Ovary (tissue), 9 donors: ENCODE measurements around the gene GCNT2. TPM values are rescaled to one million over a fixed set of nuclear protein-coding genes. Genes with fewer than 3 reads are reported as not detected.

Experiments used
- DNase-seq, 5 donors: peaks; one replicate each; pipeline ENCODE4 v3.0.0-alpha.2; 2019 to 2020
- H3K27ac ChIP-seq, 2 donors: fragments of 200-600 bp; one replicate each; pipeline versions ENCODE4 v1.5.1 to v1.8.0; 2019 to 2022
- H3K27me3 ChIP-seq: fragments of 200-600 bp; one replicate; pipeline ENCODE4 v1.8.0; 2022
- H3K36me3 ChIP-seq: fragments of 200-600 bp; sonication (generic); one replicate; pipeline ENCODE4 v1.5.1; 2019
- H3K4me1 ChIP-seq: one replicate; pipeline ENCODE4 v1.8.1; 2013; ENCODE audit warnings: mild to moderate bottlenecking, moderate library complexity; ENCODE audit not compliant: insufficient read depth
- H3K4me3 ChIP-seq: fragments of 200-600 bp; sonication (generic); one replicate; pipeline ENCODE4 v1.5.1; 2017
- H3K9me3 ChIP-seq, 2 donors: fragments of 200-600 bp in 1 of 2; sonication (generic) in 1 of 2; one replicate each; pipeline versions ENCODE4 v1.5.1 to v1.8.1; 2013 to 2019; ENCODE audit warnings: mild to moderate bottlenecking in 1 of 2, moderate library complexity in 1 of 2
- EP300 ChIP-seq: sonication (generic); formaldehyde crosslinking; IDR thresholded peaks from one replicate; pipeline ENCODE4 v1.6.1; 2017; ENCODE audit warnings: antibody characterized with exemption
- POLR2A ChIP-seq: fragments of 450-650 bp; IDR thresholded peaks from one replicate; pipeline ENCODE4 v1.6.1; 2017; ENCODE audit warnings: antibody characterized with exemption, mild to moderate bottlenecking, moderate library complexity
- WGBS, 3 donors: extraction: QIAGEN DNeasy Blood & Tissue Kit in 1 of 3; methylation state at CpG; one replicate each; pipeline versions ENCODE4 v1.1.5 to v1.1.7; 2013 to 2017; 5-methylcytosine and 5-hydroxymethylcytosine counted together
- intact Hi-C, 4 donors: fragments of 100-400 bp; cut with DNase I; formaldehyde crosslinking; loops; one replicate each; pipeline versions ENCODE4 v1.11.0 to v1.15.1; 2022 to 2023
- polyA plus RNA-seq, 2 donors: library from polyadenylated mRNA; stranded (reverse); fragments of 200-250 nt in 1 of 2; fragments of 350-450 nt in 1 of 2; fragmentation: Illumina TruSeq in 1 of 2; extraction: RNeasy Lipid Tissue Mini Kit (QIAGEN cat#74804) in 1 of 2; gene quantifications; one replicate each; pipeline ENCODE4 v1.2.3, GENCODE V29; 2013 to 2014
- total RNA-seq, 7 donors: library from RNA; depleted of rRNA in 2 of 7; stranded (reverse); fragments of >200 nt in 2 of 7; fragmentation: NEBNext Ultra II Directional in 3 of 7; extraction: Animal tissue kit (Norgen Biotek cat#: 25700) in 3 of 7; gene quantifications; one replicate each; pipeline versions ENCODE4 v1.1.0 to v1.2.4, GENCODE V29; 2016 to 2023
- TF ChIP-seq, protein P1 (sequence below), 3 donors: fragments of 450-650 bp in 2 of 3; fragments of 200-600 bp in 1 of 3; IDR thresholded peaks; one replicate each; pipeline versions ENCODE4 v1.5.1 to v1.8.0; 2016 to 2022; ENCODE audit warnings: antibody characterized with exemption in 3 of 3, mild to moderate bottlenecking in 1 of 3
- donor health status: DM: no; HTN: no; CAD: no; lungs with moderate emphysema.
- donor health status: DM: no; HTN: no; CAD: no.
- donor health status: Bipolar disorder and iron deficiency.
- donor health status: DM: yes; HTN: yes; CAD: no.
- donor health status: DM: no; HTN: no; CAD: no.
- donor health status: DM: yes; HTN: yes; CAD: no.

Gene GCNT2
- total and polyA plus RNA-seq, 9 donors = 0.92 to 3.8 (median 1.3) TPM

DNA sequence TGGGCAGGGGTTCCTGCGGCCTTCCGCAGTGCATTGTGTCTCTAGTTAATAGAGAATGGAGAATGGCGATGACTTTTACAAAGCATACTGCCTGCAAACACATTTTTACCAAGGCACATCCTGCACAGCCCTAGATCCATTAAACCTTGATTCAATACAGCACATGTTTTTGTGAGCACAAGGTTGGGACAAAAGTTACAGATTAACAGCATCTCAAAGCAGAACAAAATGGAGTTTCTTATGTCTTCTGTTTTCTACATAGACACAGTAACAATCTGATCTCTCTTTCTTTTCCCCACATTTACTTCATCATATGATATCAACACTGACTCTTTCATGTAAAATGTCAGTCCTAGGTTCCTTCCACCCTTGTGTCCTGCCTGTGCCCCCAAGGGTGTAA is 63.5 kb downstream of the GCNT2 start:
- Histone ChIP-seq H3K27ac (no peak overlapping the region), H3K27me3 (no peaks in the 10 kb centered on the region), H3K9me3 (no peaks in the 10 kb centered on the region), H3K36me3 (no peaks in the 10 kb centered on the region), H3K4me1 (no peaks in the 10 kb centered on the region), H3K4me3 (no peak overlapping the region)
- WGBS, 3 donors = 78 to 88% (median 87%) methylated on average over 3 of the region's 3 CpGs
- intact Hi-C loops = no loop called here
- TF ChIP-seq POLR2A (no peak), EP300 (no peak)
- TF ChIP-seq, protein P1, sequence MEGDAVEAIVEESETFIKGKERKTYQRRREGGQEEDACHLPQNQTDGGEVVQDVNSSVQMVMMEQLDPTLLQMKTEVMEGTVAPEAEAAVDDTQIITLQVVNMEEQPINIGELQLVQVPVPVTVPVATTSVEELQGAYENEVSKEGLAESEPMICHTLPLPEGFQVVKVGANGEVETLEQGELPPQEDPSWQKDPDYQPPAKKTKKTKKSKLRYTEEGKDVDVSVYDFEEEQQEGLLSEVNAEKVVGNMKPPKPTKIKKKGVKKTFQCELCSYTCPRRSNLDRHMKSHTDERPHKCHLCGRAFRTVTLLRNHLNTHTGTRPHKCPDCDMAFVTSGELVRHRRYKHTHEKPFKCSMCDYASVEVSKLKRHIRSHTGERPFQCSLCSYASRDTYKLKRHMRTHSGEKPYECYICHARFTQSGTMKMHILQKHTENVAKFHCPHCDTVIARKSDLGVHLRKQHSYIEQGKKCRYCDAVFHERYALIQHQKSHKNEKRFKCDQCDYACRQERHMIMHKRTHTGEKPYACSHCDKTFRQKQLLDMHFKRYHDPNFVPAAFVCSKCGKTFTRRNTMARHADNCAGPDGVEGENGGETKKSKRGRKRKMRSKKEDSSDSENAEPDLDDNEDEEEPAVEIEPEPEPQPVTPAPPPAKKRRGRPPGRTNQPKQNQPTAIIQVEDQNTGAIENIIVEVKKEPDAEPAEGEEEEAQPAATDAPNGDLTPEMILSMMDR (IDR thresholded peaks at IDR 0.05) = no peak
- DNase-seq = no peak

DNA sequence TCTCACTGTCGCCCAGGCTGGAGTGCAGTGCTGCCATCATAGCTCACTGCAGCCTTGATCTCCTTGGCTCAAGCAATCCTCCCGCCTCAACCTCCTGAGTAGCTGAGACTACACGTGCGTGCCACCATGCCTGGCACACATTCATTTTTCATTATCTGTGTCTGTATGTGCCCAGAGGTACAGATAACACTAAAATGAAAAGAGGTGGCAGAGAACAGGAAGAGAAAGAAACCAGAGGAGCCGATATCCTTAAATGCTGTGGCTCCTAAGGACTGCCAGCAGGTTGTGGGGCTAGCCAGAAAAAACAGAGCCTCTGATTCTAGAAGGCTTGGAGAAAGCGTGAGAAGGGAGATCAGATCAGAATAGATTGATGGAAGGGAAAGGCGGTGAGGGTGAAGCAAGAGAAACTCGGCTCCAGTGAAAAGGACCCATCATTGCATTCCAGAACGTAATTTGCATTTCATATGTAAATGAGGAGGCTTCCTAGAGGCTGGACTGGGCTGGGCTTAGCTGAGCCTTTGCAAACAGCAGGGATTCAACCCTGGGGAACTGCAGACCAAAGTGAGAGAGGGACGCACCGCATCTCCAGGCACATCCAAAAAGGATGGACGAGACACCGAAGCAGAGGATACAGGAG is 64.2 kb downstream of the GCNT2 start:
- Histone ChIP-seq H3K36me3 (no peaks in the 10 kb centered on the region), H3K27ac (no peak overlapping the region), H3K9me3 (no peaks in the 10 kb centered on the region), H3K27me3 (no peaks in the 10 kb centered on the region), H3K4me1 (no peaks in the 10 kb centered on the region), H3K4me3 (no peak overlapping the region)
- intact Hi-C loops = no loop called here
- TF ChIP-seq, protein P1 (IDR thresholded peaks at IDR 0.05) = no peak
- DNase-seq = no peak
- 35 to 42% (median 42%) methylated on average over 13 of the region's 13 CpGs for WGBS, 3 donors

DNA sequence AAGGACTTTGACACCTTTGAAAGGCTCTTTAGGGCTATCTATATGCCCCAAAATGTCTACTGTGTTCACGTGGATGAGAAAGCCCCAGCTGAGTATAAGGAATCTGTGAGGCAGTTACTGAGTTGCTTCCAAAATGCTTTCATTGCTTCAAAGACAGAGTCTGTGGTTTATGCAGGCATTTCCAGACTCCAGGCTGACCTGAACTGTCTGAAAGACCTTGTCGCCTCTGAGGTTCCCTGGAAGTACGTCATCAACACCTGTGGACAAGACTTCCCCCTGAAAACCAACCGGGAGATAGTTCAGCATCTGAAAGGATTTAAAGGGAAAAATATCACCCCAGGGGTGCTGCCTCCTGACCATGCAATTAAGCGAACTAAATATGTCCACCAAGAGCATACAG is 65.2 kb downstream of the GCNT2 start:
- TF ChIP-seq EP300 (no peak), POLR2A (no peak)
- TF ChIP-seq, protein P1 (IDR thresholded peaks at IDR 0.05) = no peak
- Histone ChIP-seq H3K4me3 (no peak overlapping the region), H3K4me1 (no peaks in the 10 kb centered on the region), H3K9me3 (no peaks in the 10 kb centered on the region), H3K36me3 (no peaks in the 10 kb centered on the region), H3K27ac (no peak overlapping the region), H3K27me3 (no peaks in the 10 kb centered on the region)
- intact Hi-C loops = no loop called here
- DNase-seq = no peak
- 49 to 55% (median 54%) methylated on average over 5 of the region's 5 CpGs for WGBS, 3 donors

DNA sequence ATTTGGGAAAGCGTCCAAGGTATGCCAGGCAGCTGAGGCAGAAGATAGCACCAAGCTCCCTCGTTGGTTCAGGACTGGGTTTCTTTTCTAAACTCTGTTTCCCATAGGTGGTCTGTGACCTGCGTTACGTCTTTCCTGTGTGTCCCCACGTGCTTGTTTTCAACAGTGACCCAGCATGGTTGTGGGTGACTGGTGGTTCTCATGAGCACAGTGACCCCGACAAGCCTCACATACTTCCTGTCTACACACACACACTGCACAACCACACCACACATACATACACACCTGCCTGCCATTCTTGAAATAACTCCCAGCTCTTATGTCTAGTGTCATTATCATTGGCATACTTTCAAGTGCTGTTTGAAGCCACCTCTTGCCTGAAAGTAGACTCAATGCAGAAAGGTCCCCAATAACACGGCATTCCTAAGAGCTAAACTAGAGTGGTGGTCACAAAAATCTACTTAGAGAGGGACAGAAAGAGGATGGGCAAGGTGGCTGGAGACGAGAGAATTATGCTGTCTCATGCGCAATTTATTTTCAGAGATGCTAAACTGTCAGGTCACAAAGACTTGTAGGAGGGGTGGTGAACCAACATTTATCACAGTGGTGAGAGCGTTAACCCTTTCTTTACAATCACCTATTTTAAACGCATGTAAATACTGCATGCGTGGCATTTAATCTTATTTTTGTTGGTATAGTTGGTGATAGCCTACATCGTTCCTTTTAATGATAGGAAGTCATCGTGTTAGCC is 66.7 kb downstream of the GCNT2 start:
- WGBS, 3 donors = 36 to 46% (median 41%) methylated on average over 14 of the region's 14 CpGs
- Histone ChIP-seq H3K27ac (no peak overlapping the region), H3K36me3 (no peaks in the 10 kb centered on the region), H3K9me3 (no peaks in the 10 kb centered on the region), H3K4me3 (no peak overlapping the region), H3K27me3 (no peaks in the 10 kb centered on the region), H3K4me1 (no peaks in the 10 kb centered on the region)
- TF ChIP-seq EP300 = no peak
- intact Hi-C loops = no loop called here
- DNase-seq = no peak
